ENCODE results near the gene DSCAML1. TPM values are rescaled to one million over a fixed set of nuclear protein-coding genes. Genes with fewer than 3 reads are reported as not detected.
A peak's percentile ranks its signal among the peaks of the same experiment; 100 is the strongest.

The DSCAML1 gene
- total and polyA plus RNA-seq, 2 of the 8 experiments (the other 6 are each of a cell fraction or from before 2014, with no cell fraction given) = 0.19 to 0.24 TPM

DNA sequence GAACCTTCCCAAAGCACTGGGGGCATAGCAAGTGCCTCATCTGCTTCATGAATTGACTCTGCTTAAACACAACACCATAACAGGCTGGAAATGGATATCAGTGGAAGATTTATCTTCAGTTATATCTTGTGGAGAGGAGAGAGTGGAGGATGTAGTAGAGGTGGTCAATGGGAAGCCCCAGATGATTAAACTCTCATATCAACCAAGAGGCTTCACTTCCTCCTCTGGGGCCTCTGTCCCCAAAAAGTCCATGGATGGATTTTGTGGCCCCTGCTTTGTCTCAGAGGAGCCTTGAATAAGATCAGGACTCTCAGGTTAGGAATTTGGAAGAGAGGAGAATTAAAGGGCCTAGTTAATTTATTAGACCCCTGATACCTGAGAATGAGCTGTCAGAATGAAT lies 363.3 kb downstream of the DSCAML1 start:
- no peak overlapping the region for H3K9ac ChIP-seq (replicated peaks in 1 of 4; ENCODE audit: extremely low read depth in 1 of 4, low read depth in 3 of 4, low read length in 3 of 4)
- H2BK5ac ChIP-seq (ENCODE audit: low read depth, low read length) = no peak overlapping the region
- H3K4me2 ChIP-seq (ENCODE audit: insufficient read depth in 1 of 2, low read depth in 2 of 2, low read length in 2 of 2) = no peak overlapping the region
- H3K79me2 ChIP-seq (ENCODE audit: control insufficient read depth in 1 of 2, insufficient read depth in 2 of 2, low read length in 2 of 2) = no peaks in the 10 kb centered on the region
- no peak overlapping the region for H2AFZ ChIP-seq (ENCODE audit: low read length)
- H3K4ac ChIP-seq (replicated peaks; ENCODE audit: insufficient read length, low read depth, low read length) = no peak overlapping the region
- peak overlapping the region; percentile 20 for H3K56ac ChIP-seq (replicated peaks; ENCODE audit: insufficient read length, low read depth, low read length)
- no peak overlapping the region for H2BK12ac ChIP-seq (ENCODE audit: low read depth, low read length)
- ChIA-PET POLR2A (ENCODE audit: partially characterized antibody) (no interaction called here), CTCF (ENCODE audit: partially characterized antibody) (interaction anchor here (1.2 to 1.9 kb wide), 3 partner anchors 10 to 15 kb away, joined by 4 to 10 read pairs (median 5); no protein-coding TSS in a partner anchor)
- H3K4me1 ChIP-seq (replicated peaks in 1 of 4; ENCODE audit: control insufficient read depth in 3 of 4, insufficient read depth in 4 of 4, low read length in 3 of 4) = peaks cover 0 to 15% (median 4%) of the 10 kb centered on the region in 4 experiments; a peak in 6 of 7 replicates
- no peak overlapping the region for H4K91ac ChIP-seq (replicated peaks; ENCODE audit: insufficient read length, low read length)
- no peak for DNase-seq (ENCODE audit: low read depth in 1 of 2, low spot score in 2 of 2)
- peaks cover 8% of the 10 kb centered on the region for H3K23me2 ChIP-seq (ENCODE audit: low read depth, low read length)
- no peaks in the 10 kb centered on the region for H3K9me3 ChIP-seq (ENCODE audit: insufficient read depth in 2 of 2, low read depth in 1 of 2, low read length in 1 of 2)
- no peaks in the 10 kb centered on the region for H3K79me1 ChIP-seq (ENCODE audit: low read depth, low read length)
- H3K4me3 ChIP-seq (ENCODE audit: extremely low read depth in 1 of 4, insufficient read depth in 2 of 4, low read depth in 3 of 4, low read length in 4 of 4) = no peak overlapping the region
- H2BK15ac ChIP-seq (ENCODE audit: low read length) = no peak overlapping the region
- FAIRE-seq = no peak
- H3K23ac ChIP-seq (ENCODE audit: insufficient read length) = no peak overlapping the region
- no peak overlapping the region for H2AK5ac ChIP-seq (ENCODE audit: low read depth, low read length)
- no peak overlapping the region for H3K14ac ChIP-seq (ENCODE audit: insufficient read length)
- no peak overlapping the region for H4K5ac ChIP-seq (ENCODE audit: insufficient read length, low read depth, low read length)
- no peak overlapping the region for H2BK20ac ChIP-seq (ENCODE audit: low read length)
- no peaks in the 10 kb centered on the region for H3K36me3 ChIP-seq (ENCODE audit: control insufficient read depth in 2 of 4, insufficient read depth in 4 of 4, low read length in 3 of 4)
- no peak overlapping the region for H2BK120ac ChIP-seq (replicated peaks; ENCODE audit: low read depth, low read length)
- TF ChIP-seq, protein P1, sequence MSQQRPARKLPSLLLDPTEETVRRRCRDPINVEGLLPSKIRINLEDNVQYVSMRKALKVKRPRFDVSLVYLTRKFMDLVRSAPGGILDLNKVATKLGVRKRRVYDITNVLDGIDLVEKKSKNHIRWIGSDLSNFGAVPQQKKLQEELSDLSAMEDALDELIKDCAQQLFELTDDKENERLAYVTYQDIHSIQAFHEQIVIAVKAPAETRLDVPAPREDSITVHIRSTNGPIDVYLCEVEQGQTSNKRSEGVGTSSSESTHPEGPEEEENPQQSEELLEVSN (IDR thresholded peaks at IDR 0.05) = no peak
- TF ChIP-seq TEAD4 (IDR thresholded peaks at IDR 0.05; ENCODE audit: low read depth, low read length) (no peak), NANOG (IDR thresholded peaks at IDR 0.05; ENCODE audit: insufficient read depth, low read depth, low read length, poor library complexity, severe bottlenecking) (no peak)
- H3K27ac ChIP-seq (ENCODE audit: low read depth, low read length) = no peak overlapping the region
- no peak overlapping the region for H3K18ac ChIP-seq (ENCODE audit: extremely low read depth, low read length)
- no peaks in the 10 kb centered on the region for H3K27me3 ChIP-seq (replicated peaks in 1 of 4; ENCODE audit: control insufficient read depth in 3 of 4, extremely low read depth in 1 of 4, insufficient read depth in 3 of 4, low read length in 3 of 4)
- H4K20me1 ChIP-seq (replicated peaks in 1 of 2; ENCODE audit: control insufficient read depth in 1 of 2, insufficient read depth in 2 of 2, low read length in 2 of 2) = no peaks in the 10 kb centered on the region
- H4K8ac ChIP-seq (ENCODE audit: extremely low read depth, insufficient read depth, low read length) = no peak overlapping the region

Data from H1 (cell line).